ENCODE data around the gene IKBKG.
"Not testable (repeated sequence)": the region's sequence is repeated elsewhere in the genome, so short reads cannot be mapped to it uniquely, and the experiment has no call there.

The IKBKG gene

DNA sequence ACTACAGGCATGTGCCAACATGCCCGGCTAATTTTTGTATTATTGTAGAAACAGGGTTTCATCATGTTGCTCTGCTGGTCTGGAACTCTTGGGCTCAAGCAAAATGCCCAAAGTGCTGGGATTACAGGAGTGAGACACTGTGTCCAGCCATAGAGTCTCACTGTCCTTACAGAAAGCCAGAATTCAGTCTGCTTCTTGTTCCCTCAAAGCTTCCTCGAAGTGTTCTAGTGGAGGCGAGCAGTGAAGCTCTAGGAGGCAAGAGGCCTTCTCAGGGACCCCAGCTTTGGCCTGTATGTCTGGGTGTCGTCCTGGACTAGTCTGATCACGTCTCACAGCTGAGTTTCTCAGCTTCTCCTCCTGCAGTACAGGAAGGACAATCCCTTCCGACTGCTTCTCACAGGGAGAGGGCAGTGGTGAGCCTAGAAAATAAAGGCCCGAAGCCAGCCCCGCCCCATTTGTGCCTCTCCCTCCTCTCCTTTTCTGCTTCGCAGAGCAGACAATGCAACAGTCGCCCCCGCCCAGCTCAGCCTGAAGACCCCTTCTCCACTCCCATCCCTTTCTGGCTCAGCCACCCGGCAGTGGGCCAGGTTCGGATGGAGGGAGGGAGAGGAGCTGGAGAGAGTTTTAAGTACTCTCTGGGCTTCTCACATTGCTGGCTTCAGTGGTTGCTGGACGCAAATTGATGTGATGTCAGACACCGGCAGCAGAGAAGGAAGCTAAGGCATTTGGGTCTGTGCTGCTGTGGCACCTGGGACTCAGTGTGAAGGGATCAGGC lies 20.3 kb upstream of the IKBKG start:
- peak; percentile 93 for DNase-seq

GRCh38 chrX:154529206-154529612 lies 18.2 kb upstream of the IKBKG start:
- DNase-seq: no peak

DNA sequence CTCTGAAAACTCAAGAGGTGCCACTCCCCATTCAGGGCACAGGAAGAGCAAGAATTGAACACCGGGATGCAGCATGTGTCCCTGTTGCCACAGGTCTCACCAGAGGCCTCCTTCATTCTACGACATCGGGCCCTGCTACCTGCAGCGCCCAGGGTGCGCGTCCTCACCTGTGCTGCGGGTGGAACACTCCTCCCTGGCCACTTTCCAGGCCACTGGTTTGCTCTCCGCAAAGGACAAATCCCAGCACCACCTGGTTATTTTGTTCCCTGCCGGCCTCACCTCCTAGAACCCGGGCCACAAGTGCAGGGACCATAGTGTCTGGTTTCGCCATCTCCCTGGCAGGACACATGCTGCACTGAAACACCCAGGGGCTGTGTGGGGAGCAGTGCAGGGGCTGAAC lies 17.1 kb upstream of the IKBKG start:
- no peak for DNase-seq

GRCh38 chrX:154531626-154532025 lies 15.8 kb upstream of the IKBKG start:
- DNase-seq: no peak

DNA sequence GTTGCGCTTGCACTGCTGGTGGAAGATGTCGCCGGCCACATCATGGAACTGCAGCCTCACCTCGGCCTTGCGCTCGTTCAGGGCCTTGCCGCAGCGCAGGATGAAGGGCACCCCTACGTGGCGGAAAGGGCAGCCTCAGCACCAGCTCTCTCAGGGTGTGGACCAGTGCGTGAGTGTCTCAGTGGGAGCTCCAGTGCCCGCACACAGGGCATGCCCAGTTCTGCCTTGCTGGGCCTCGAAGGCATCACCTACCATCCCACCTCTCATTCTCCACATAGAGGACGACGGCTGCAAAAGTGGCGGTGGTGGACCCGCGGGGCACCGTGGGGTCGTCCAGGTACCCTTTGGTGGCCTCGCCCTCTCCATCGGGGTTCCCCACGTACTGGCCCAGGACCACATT lies 14.7 kb upstream of the IKBKG start:
- DNase-seq: no peak

GRCh38 chrX:154534526-154535322 lies 12.7 kb upstream of the IKBKG start:
- DNase-seq: peak; percentile 91

GRCh38 chrX:154535892-154536291 lies 11.5 kb upstream of the IKBKG start:
- no peak for DNase-seq

- DNase-seq: no peak
These were observed 8.3 kb upstream of the IKBKG start for GRCh38 chrX:154539077-154539476.

- not testable (repeated sequence) for DNase-seq
These were observed 7.1 kb upstream of the IKBKG start for GRCh38 chrX:154540365-154540764.

DNA sequence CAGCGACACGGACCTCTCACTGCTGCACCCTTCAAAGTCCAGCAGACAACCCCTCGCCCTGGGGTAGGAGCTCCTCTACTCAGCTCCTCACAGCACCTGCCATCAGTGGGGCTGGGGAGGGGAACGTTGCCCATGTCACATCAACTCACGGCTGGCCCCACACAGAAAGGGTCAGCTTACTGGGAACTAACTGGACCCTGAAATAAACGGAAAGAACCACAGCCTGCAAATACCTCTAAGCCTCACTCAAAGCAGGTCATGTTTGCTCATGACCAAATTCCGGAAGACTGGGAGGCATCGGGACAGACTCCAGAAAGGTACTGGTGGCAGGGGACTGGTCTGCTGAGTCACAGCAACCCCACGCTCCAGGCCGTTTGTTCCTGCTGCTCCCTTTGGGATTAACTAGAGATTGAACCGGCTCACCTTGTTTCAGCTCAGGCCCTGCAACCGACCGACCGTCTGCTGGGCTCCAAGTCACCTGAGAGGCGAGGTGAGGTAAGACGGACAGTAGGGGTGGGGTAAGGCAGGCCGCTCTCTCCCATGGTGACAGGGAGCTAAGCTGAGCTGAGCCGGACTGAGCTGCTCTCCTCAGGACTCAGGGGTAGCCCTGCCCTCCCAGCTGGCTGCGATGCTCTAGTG lies 6.4 kb upstream of the IKBKG start:
- no peak for DNase-seq

- no peak for DNase-seq
These were observed 5.9 kb upstream of the IKBKG start for GRCh38 chrX:154541589-154541895.

- DNase-seq: no peak
These were observed 5.3 kb upstream of the IKBKG start for GRCh38 chrX:154541896-154542722.

- DNase-seq: no peak
These were observed 4.5 kb upstream of the IKBKG start for GRCh38 chrX:154542723-154543424.

DNA sequence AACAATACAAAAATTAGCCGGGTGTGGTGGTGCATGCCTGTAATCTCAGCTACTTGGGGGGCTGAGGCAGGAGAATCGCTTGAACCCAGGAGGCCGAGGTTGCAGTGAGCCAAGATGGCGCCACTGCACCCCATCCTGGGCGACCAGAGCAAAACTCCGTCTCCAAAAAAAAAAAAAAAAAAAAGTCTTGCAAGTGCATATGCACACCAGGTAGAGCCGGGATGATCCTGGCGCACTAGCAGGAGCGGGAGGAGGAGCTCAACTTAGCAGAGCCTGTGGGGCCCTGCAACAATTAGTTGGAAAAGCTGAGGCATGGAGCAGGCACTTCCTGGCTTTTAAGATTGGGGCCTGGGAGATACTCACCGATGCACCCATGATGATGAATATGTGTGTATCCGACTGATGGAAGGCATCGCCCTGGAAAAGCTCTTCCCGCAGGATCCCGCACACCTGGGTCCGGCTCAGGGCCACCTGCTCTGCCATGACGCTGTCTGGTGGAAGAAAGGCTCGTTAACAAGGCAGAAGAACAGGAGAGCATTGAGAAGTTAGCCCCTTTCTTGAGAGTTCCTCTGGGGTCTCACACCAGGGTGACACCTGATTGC lies 1.6 kb upstream of the IKBKG start:
- DNase-seq: no peak

GRCh38 chrX:154546354-154547244 lies 821 bp upstream of the IKBKG start, which contains the start of gene G6PD:
Gene G6PD (minus strand): TSS chrX:154546846. CDS start chrX:154546155, 691 bp downstream.
- peak; percentile 87 for DNase-seq

GRCh38 chrX:154548028-154548316 lies 552 bp downstream of the IKBKG start:
- no peak for DNase-seq

DNA sequence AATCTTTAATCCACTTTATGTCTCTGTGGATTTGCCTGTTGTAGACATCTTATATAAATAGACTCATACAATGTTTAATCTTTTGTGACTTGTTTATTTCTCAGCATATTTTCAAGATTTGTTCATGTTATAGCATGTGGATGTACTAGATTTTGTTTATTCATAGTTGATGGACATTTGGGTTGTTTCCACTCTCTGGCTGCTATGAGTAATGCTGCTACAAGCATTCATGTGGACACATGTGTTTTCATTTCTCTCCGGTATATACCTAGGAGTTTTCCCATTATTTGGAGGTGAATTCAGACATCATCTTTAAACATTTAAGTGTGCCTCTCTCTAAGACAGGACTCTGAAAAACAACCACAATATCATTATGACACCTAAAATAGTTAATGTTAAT lies 2.3 kb downstream of the IKBKG start:
- no peak for DNase-seq

GRCh38 chrX:154552112-154552806 lies 4.8 kb downstream of the IKBKG start:
- not testable (repeated sequence) for DNase-seq

- DNase-seq: not testable (repeated sequence)
These were observed 10.8 kb downstream of the IKBKG start for GRCh38 chrX:154558060-154558690.

DNA sequence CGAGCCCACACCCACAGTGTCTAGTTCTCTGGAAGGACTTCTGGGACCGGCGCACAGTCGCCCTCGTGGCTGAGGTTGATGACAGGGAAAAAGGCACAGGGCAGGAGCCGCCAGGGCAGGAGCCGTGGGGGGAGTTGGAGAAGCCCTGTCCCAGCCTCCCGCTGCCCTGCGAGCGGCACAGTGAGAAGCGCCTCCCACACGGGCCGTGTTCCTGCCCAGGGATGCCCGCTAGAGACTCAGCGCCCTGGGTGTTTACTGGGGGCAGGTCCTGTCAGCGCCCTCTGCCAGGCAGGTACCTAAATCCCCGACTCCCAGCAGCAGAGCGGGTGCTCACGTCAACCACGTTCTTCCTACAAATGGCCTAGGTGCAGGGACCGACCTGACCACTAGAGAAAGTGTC lies 11.5 kb downstream of the IKBKG start:
- not testable (repeated sequence) for DNase-seq

Measured in eye (tissue), 1 donor.